HG03039 (cell line): Measurements from ENCODE around the gene CDC123.
"Not testable (repeated sequence)": the region's sequence is repeated elsewhere in the genome, so short reads cannot be mapped to it uniquely, and the experiment has no call there.

Source experiments
- ATAC-seq: cut with Tn5 transposase; IDR thresholded peaks from one replicate; pipeline ENCODE4 v1.9.1; 2021; ENCODE audit warnings: mild to moderate bottlenecking, moderate library complexity; ENCODE audit not compliant: unreplicated experiment

CDC123 gene, protein sequence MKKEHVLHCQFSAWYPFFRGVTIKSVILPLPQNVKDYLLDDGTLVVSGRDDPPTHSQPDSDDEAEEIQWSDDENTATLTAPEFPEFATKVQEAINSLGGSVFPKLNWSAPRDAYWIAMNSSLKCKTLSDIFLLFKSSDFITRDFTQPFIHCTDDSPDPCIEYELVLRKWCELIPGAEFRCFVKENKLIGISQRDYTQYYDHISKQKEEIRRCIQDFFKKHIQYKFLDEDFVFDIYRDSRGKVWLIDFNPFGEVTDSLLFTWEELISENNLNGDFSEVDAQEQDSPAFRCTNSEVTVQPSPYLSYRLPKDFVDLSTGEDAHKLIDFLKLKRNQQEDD

DNA sequence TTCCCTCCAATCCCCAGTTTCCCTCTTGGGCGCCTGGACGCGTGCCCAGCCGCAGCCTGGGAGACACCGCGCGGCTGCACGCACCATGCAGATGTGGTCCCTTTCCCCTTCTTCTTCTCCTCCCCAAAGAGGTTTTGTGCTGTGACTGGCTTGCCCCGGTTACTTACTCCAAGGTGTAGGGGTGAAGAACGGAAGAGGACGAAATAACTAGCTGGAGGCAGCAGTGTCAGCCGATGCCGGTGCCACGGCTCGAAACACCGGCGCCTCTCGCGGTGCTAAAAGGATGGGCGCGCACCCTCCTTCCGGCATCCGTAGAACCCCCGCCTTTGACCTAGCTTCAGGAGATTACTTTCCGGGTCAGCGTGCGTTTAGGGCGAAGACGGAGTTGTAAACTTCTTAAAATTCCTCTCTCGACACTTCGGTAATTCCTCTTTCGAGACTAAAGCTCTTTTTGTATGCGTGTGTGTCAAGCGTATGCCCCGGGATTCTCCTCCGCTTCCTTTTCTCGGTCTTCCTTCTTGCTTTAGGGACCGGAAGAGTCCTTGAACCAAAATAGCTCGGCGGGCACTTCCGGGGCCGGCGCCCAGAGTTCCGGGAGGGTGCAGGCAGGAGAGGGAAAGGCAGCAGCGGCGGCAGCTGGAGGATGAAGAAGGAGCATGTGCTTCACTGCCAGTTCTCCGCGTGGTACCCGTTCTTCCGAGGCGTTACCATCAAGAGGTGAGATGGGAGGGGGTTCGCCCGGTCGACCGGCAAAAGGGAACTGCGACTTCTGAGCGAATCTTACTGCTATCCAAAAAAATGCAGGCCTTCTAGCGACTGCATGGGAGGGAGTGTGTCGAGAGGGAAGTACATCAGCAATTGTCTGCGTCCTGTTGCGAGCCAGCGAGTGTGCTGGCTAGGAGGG lies at the start of gene CDC123, which contains the start of gene NUDT5:
Gene CDC123, plus strand, starts transcription at position 586 of the 904 bp plus-strand sequence. Its CDS starts 58 bp downstream, at position 644.
Gene NUDT5, minus strand, starts transcription at position 289 of the 904 bp plus-strand sequence. CDS start 9,600 bp downstream, outside the sequence.
- ATAC-seq: peak; percentile 86

DNA sequence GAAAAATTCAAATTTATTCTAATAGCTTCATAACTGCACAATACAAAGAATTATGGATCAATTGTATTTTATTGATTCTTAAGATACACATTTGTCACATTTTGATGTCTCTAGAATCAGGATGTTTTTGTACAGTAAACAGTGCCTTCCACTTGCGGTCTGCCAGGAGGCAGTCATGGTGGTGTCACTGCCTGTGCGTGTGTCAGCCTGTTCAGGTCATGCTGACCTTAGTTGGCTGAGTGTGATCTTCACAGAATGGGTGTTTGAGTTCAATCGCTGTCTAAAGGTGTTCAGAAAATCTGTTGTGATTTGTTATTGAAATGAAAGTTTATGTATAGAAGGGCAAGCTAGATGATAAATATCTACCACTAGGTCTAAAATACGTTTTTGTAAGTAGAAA lies 45.8 kb upstream of the CDC123 start:
- ATAC-seq: no peak

DNA sequence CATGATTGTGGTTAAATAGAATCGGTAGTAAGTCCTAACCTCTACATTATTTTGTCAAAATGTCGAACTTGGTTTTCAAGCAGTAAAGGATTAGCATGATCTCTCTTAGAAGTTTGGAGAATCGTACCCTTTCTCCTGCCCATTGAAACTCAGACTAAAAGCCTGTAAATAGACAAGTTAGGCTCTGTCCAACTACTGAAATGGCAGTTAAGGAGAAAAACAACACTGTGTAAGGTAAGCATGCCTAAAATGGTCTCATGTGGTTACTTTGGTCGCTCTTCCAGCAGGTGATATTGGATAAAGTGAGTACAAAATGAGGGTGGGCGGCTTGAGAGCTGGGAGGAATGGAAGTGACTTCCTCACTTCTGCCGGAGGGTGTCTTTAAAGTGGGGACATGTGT lies 41.5 kb upstream of the CDC123 start:
- ATAC-seq: no peak

DNA sequence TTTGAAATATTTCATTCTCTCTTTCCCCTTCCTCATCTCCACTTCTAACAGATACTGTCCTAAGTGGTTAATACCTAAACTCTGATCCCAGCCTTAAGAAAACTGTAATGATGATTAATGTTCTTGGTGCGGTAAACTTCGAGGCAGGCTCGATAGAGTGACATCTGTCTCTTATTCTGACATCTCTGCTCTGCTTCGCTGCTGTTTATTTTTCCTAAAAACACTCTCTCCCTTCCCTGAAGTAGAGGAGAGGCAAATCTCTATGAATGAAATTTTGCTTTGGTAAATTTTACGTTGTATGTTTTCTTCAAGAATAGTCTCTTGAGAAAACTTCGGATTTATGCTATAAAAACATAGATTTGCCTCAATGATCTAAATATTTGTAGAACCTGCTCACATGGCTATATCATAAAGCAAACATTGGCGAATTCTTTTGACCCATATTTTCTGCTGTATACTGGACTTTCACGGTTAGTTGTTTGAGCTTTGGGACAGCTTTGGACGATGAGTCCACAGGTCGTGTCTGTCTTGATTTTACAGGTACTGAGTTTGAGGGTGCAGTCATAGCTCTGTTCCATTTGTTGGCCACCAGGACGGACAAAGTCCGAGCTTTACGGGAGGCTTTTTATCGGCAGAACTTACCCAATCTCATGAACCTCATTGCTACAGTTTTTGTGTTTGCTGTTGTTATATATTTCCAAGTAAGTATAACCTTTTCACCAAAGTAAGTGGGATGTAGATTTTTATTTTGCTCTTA lies 39.4 kb upstream of the CDC123 start:
- no peak for ATAC-seq

DNA sequence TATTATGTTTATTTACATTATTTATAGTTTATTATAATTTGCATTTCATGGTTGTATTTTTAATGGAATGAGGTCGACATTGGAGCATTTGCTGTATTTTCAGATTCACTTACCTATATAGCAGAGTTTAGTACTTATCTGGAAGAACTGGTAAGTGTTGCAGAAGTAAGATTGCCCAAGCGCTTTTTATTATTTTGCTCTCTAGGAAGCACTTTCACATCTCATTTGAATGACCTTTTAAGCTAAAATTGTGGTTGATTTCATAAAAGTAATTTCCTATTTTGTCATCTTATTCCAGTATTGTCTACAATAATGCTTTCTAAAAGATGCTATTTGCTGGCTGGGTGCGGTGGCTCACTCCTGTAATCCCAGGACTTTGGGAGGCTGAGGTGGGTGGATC lies 37.9 kb upstream of the CDC123 start:
- no peak for ATAC-seq

DNA sequence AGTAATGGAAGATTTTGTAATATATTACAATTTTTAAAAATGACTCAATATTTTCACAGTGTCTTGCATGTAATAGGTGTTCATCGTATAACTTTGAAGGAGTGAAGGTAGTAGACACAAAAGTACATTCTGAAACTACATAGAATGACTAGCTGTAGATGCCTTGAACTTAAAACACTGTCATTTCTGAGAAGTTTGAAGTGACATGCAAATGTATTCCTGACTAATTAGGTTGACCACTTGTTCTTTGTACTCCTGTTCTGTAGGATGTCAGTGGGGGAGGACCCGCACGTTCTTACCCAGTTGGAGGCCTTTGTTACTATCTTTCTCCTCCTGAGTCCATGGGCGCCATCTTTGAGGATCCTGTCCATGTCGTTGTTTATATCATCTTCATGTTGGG lies 35.3 kb upstream of the CDC123 start:
- no peak for ATAC-seq

DNA sequence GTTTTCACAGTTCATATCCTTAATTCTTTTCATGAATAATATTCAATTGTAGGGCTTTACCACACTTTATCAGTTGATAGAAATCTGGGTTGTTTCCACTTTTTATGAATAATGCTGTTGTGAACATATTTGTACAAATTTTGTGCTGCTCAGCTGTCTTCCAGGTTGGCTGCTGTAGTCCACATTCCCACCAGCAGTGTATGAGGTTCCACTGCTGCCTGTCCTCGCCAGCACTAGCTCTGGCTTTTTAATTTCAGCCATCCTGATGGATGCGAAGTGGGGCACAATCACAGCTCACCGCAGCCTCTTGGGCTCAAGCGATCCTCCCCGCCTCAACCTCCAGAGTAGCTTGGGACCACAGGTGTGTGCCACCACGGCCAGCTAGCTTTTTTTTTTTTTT lies 33.1 kb upstream of the CDC123 start:
- ATAC-seq: no peak

DNA sequence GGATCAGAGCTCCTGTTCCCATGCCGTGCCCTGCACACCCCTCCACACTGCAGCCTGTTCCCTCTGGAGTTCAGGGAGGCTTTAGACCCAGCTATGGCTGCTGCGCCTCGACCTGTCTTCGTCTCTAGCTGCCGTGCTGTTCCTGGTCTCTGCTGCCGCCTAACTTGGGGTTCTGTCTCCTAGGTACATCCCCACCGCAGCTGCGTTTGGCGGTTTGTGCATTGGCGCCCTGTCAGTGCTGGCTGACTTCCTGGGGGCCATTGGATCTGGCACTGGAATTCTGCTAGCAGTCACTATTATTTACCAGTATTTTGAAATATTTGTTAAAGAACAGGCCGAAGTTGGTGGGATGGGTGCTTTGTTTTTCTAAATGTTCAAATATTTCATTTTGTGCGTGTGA lies 31.9 kb upstream of the CDC123 start:
- no peak for ATAC-seq

DNA sequence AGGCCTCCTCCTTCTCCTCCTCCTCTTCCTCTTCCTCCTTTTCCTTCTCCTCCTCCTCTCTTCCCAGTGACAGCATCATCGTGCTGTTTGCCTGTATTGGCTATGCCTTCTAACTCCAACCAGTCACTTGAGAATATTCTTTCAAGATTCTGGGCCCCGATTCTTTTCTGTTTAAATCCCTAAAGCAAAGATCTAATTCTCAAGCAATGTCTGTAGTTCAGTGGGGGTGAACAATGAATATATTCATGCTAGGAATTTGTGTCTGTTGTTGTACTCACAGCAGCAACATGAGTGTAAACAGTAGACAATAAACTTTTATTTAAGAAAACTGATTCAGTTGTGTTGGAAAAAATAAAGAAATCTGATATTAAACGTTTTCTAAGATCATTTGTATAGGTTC lies 31.0 kb upstream of the CDC123 start:
- no peak for ATAC-seq

DNA sequence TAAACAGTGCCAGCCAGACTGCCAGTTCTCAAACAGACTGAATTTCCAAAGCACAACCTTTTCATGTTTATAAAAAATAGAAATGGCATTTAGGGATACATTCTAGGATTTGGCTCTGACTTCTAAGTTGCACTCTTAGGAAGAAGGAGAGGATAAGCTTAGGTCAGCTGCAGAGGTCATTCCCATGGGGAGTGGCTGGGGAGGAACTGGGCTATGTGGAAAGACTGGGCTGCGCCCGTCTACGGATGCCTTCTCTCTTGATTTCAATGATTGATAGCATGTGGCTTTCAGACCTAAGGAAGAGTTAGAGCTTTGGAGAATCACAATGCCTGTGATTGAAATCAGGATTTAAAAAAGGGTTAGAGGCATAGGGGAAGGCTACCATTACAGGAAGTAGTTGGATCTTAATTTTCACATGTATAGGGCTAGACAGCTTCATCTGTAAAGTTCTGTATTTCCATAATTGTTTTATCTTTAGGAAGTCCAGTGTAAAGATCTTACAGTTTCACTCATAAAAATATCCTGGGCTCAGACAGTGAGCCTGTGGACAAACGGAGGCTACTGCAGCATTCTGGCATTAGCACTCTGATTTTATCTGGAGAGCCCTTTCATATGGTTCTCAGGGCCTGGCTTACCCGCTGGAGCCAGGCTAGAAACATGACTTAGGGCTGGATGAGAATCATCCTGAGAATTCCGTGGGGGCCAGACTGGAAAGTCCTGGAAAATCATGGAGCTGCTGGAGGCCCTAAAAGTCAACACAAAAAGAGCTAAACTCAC lies 29.8 kb upstream of the CDC123 start:
- no peak for ATAC-seq

DNA sequence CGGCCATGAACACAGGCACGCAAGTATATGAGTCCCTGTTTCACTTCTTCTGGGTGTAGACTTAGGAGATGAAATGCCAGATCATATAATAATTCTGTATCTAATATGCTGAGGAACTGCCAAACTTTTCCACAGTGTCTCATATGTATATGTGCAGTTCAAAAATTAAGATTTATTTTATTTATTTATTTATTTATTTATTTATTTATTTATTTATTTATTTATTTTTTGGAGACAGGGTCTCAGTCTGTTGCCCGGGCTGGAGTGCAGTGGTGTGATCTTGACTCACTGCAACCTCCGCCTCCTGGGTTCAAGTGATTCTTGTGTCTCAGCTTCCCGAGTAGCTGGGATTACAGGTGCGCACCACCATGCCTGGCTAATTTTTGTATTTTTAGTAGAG lies 24.5 kb upstream of the CDC123 start:
- ATAC-seq: not testable (repeated sequence)

DNA sequence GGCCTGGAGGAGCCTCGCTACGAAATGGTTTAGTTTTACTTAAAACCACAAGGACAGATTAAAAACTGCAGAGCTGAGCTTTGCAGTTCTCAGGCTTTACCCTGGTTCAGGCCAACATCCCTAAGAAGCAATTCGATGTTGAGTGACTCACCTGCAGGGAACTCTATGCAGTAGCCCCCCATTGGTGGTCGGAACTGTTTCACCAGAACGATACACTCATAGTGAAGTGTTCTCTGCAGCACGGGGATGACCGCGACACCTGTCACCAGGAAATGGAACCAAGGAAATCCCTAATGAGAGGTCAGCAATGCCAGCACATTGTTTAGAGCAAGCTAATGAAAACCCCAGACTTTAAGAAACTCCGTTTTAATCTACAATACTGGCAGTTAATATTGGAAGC lies 18.3 kb upstream of the CDC123 start:
- ATAC-seq: no peak

DNA sequence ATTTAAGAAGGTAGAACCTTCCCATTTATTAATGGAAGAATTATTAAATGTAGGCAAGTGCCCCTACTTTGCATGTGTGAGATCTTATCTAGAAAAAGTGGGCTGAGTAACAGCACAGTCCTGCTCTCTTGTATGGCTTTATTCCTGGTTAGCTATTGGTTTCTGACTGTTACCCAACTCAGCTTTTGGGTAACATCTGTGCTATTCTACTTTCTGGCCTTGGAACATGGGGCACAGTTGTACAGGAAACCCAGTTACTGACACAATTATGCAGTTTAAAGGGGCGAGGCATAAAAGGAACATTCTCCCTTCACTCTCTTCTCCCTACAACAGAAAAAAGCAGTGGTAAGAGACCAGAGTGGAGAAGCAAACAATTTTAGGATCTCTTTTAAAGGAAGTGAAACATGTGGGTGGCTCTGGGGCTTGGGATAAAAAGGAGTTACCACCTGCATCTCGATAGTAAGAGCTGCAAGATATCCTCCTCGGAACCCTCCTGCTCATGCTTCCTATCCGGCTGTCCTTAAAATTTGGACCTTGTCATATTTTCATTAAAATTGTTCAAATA lies 16.3 kb upstream of the CDC123 start:
- no peak for ATAC-seq

DNA sequence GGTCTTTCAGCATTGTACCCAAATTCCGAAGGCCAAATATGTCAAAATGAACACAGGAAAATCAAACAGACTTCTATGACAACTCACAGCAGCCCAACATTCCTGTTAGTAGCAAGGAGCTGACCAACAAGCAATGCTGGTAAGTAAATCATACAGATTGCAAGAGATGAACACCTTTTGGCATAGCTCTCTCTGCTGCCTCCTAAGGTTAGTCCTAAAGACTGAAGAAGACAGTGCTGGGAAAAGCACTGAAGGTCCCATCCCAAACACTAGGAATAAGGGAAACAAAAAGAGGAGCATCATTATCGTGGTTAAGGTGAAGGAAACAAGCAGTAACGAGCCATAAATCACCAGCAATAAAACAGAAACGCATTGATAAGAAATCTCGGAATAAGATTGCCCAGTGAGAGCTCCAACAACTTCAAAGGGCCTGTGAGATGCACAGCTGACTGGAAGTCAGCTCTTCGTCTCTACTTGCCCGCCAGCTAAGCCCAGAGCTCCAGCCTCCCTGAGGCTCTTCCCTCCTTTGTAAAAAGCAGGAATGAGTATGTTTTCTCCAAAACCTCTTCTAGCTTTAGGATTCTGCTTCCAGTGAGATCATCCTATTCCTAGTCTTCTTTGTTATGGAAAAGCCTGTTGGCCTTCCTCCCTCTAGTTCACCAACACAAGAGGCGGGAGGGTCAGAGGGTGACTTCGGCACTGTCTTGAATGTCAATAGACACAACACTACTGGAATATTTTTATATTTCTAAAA lies 15.6 kb upstream of the CDC123 start:
- ATAC-seq: no peak

DNA sequence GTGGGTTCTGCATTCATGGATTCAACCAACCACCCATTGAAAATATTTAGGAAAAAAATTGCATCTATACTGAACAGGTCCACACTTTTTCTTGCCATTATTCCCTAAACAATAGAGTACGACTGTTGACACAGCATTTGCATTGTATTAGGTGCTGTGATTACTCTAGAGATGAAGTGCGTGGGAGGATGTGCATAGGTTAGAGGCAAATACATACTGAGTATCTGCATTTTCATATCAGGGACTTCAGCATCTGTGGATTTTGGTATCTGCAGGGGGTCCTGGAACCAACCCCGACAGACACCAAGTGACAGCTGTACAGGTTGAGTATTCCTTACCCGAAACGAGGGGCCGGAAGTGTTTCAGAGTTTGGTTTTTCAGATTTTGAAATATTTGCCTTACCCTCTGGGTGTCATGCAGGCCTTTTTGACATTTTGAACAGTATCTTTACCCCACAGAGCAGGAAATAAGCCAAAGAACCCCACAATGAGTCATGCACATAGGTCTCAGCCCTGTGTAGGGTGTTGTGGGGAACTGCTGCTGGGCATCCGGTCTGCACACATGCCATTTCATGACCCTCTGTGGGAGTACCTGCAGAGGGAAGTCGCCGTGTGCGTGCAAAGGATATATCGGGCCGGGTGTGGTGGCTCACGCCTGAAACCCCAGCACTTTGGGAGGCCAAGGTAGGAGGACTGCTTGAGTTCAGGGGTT lies 14.8 kb upstream of the CDC123 start:
- peak; percentile 53 for ATAC-seq

DNA sequence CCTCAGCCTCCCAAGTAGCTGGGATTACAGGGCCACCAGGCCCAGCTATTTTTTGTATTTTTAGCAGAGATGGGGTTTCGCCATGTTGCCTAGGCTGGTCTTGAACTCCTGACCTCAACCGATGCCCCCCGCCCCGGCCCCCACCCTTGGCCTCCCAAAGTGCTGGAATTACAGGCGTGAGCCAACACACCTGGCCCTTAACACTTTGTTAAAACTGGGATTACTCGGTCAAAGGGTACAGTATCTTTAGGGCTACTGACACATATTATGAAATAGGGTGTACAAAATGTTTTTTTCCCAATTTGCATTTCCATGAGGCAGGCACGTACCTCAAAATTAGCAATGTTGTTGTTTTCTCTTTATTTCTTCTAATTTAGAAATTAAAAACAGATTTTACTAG lies 11.8 kb upstream of the CDC123 start:
- no peak for ATAC-seq

DNA sequence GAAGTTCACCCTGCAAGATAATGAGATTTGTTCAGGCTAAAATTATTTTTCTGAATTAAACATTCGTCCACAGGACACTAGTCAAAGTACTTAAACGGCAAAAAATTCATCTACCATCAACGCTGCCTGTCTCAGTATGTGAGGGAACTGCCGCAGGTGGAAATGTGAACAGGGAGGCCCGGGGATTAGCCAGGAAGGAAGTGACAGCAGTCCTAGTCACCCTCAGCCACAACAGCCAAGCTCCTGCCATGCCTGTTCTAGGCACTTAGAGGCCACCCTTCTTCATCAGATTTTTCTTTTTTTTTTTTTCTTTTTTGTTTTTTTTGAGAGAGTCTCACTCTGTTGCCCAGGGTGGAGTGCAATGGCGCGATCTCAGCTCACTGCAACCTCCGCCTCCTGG lies 9.7 kb upstream of the CDC123 start:
- ATAC-seq: no peak

DNA sequence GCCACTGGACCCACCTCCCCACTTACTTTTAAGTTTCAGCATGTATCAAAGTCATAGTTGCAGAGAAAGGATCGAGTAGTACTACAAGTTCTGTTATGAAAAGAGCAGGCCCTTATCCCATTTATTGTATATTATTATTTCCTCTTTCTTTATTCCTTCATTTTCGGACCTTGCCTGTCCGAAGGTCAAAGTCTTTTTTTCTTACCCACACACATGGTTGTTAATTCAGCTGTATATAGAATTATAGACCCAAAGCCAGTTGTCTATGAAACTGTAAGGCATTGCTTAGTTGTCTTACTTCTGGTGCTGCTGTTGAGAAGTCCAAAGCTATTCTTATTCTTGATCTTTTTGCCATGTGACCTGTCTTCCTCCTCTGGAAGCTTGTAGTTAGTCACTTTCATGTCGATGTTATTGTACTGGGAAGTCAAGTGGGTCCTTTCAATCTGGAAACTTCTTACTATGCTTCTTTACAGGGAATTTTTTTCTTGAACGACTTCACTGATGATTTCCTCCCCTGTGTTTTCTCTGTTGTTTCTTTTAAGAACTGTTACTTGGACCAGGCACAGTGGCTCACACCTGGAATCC lies 8.6 kb upstream of the CDC123 start:
- no peak for ATAC-seq
